ENCODE results near the gene RRAD.
"Not testable (repeated sequence)": the region's sequence is repeated elsewhere in the genome, so short reads cannot be mapped to it uniquely, and the experiment has no call there.

The RRAD gene

DNA sequence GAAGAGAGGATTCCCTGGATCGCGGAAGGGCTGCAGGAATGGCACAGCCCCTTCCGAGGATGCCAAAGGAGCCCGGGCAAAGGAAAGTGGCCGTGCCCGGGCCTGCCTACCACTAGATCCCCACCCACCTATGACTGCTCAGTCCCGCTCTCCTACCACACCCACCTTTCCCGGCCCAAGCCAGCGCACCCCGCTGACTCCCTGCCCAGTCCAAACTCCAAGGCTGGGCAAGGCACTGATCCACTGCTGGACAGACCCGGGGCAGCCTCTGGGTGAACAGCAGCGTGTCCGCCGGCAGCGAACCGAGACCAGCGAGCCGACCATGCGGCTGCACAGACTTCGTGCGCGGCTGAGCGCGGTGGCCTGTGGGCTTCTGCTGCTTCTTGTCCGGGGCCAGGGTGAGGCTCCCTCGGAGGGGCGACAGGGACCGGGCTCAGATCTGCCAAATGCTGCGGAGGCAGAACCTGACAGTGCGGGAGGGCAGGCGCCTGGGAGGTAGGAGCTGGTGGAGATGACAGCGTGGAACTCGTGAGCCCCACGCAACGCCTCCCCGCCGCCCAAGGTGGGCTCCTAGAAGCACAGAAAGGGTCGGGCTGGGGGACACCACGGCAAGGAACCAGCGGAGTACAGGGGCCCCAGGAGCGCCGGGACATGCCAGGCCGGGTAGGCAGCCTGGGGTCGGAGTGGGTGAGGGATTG is 10.1 kb upstream of the RRAD start, which contains the start of gene CES2:
CES2 (plus strand) TSS at position 203 of the 698 bp plus-strand sequence; CDS start at position 323, 120 bp downstream.
- DNase-seq (ENCODE audit: insufficient read length, low spot score) (peak; percentile 64), FAIRE-seq (peak; percentile 86)

DNA sequence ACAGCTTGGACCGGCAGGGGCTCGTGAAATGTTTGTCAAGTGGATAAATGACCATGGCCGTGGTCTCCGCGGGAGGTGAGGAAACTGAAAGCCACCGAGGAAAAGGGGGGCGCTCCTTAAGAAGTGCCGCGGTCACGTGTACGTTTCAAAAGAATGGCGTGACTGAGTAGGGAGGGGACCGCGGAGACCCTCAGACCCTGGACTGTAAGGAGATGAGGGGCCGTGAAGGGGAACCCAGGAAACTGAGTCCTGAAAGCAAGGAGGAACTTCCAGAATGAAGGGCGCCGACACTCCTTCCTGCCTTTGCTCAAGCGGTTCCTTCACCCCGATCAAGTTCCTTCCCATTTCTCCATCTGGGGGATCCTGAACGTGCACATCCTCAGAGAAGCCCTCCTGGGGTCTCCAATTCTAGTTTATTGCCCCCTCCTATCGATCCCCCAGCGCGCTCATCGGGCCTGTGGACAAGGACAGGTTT is 9.5 kb upstream of the RRAD start:
- not testable (repeated sequence) for DNase-seq (ENCODE audit: insufficient read length, low spot score)

DNA sequence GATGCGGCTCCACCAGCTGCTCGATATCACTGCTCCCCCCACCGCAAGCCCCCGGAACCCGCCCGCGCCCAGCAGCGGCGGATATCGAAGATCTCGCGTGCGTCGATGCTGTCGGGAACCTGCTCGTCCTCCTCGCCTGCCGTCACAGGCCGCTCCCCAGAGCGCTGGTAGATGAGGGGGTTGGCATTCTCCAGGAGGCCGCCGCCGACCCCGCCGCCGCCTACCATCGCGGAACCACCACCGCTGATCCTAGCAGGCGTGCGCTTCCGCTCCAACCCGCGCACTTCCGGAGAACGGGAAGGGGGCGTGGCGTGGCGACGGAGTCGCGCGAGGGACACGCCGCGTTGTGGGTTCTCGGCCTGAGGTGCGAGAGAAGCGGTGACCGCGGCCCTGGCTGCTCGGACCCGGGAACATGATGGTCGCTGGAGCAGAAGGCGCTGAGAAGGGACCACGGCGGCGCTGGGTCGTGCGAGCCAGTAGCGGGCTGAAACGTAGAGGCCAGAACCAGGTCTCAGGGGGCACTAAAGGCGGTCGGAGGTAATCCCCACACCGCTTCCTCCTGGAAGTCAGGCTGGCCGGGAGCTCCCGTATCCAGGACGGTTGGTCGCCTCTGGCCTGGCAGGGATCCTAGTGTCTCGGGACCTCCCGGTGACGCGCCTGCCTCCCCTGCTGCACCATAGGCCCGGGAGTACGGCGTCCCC is 9.0 kb upstream of the RRAD start, which contains the start of gene CIAO2B:
CIAO2B (minus strand) TSS at position 265 of the 701 bp plus-strand sequence; CDS start at position 227, 38 bp downstream.
- FAIRE-seq: peak; percentile 99

More for the DNA sequence above, 9.5 kb upstream of the RRAD start:
- FAIRE-seq: not testable (repeated sequence)

GRCh38 chr16:66933776-66934137 is 8.4 kb upstream of the RRAD start:
- DNase-seq (ENCODE audit: insufficient read length, low spot score): peak; percentile 37
- FAIRE-seq: no peak

More for the DNA sequence above, 9.0 kb upstream of the RRAD start, which contains the start of gene CIAO2B:
- peak; percentile 87 for DNase-seq (ENCODE audit: insufficient read length, low spot score)

GRCh38 chr16:66932076-66932475 is 6.7 kb upstream of the RRAD start:
- DNase-seq (ENCODE audit: insufficient read length, low spot score) (no peak), FAIRE-seq (no peak)

- FAIRE-seq (no peak), DNase-seq (ENCODE audit: insufficient read length, low spot score) (no peak)
Measured at GRCh38 chr16:66931665-66932064, 6.3 kb upstream of the RRAD start.

DNA sequence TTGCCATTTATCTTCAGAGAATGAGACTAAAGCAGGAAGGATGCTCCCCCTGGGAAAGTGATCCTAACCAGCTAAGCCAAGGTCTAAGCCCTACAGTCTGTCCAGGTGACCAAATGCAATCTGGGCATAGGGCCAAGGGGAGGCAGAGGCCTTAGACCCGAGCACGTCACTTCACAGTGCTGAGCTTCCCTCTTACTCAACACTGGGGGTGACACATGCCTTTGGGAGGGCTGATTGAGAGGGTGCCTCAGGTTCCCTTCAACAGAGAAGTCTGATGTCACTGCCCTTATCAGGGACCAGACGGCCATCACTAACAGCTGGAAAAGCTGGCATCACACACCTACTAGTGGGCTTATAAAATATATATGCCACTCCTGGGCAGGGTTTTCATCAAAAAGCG is 4.9 kb upstream of the RRAD start:
- peak; percentile 68 for FAIRE-seq
- DNase-seq (ENCODE audit: insufficient read length, low spot score): no peak

- DNase-seq (ENCODE audit: insufficient read length, low spot score): peak; percentile 43
- FAIRE-seq: peak; percentile 87
Measured at GRCh38 chr16:66928702-66929388, 3.5 kb upstream of the RRAD start.

DNA sequence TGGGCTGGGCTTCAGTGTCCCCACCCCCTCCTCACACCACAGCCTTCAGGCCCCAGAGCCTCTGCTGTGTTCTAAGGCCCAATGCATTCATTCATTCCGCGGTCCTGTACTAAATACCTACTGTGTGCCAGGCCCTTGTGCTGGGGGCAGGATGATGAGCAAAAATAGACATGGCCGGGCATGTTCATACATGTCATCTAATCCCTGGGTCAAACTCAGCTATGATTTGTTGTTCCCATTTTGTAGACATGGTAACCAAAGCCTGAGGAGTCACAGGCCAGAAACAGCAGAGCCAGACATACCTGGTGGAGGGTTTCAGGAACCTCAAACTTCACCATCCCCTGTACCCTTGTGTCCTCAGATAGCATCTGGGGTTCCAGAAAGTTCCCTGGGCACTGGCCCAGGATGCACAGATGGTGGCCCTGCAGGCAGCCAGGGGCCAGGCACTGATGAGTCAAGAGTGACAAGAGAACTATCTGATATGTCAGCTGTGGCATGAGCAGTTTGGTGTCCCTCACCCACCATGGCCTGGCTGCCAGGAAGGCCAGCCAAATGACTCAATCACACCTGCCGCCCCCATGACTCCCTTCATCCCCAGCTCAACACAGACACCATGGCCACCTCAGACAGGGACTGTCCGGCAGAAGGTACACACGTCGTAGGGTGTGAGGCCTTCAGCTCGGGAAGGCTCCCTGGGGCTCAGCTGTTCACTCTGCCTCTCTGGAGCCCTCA is 2.7 kb upstream of the RRAD start:
- FAIRE-seq: peak; percentile 97
- no peak for DNase-seq (ENCODE audit: insufficient read length, low spot score)

DNA sequence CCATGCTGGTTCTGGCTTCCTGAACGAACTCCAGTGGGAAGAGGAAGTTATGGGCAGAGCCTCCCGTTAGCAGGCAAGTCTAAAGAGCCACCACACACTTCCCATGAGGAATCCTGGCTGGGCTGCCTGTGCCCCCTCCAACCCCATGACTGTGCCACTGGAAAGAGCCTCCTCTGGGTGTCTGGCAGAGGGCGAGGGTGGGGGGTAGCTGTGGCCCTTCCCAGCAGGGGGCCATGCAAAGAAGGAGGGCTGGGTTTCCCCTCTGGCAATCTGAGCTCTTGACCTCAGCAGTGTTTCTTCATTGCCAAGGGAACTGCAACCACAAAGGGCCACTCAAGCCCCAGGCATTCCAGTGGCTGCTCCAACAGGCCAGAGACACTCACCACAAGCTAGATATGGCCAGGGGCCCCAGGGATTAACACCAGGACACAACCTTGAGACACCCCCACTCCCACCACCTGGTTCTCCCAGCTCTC is 1.7 kb upstream of the RRAD start:
- peak; percentile 90 for DNase-seq (ENCODE audit: insufficient read length, low spot score)
- peak; percentile 86 for FAIRE-seq

DNA sequence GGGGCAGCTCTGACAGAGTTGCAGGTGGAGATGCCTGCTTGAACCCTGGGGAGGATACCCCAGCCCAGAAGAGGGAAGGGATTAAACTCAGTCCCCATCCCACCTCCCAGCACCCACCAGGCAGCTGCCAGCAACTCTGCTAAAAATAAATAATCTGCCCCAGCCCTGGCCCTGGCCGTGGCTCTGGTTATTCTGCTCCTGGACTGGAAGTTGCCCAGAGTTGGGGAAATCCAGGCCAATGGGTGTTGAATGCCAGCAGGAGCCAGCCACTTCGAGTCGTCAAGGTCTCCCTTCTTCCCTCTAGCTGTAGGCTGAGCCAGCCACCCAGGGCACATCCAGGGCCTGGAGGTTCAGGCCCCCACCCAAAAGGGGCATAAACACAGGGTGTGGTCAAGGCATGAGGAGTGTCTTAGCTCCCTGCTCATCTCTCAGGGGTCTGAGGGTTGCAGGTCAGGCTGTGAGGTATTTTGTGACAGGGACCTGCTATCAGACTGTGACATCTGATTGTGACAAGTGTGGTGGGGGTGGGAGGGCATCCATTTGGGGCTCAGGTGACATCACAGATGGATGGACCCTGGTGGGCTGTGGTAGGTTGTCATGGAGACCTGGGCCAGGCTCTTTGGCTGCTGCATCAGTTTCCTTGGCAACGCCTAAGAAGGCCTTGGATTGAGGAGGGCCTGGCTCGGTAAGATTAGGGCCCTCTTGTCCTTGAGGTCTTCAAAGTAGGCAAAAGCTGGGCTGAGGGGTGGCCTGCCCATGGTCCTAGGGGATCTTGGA is 1.0 kb upstream of the RRAD start:
- FAIRE-seq (peak; percentile 42), DNase-seq (ENCODE audit: insufficient read length, low spot score) (no peak)

DNA sequence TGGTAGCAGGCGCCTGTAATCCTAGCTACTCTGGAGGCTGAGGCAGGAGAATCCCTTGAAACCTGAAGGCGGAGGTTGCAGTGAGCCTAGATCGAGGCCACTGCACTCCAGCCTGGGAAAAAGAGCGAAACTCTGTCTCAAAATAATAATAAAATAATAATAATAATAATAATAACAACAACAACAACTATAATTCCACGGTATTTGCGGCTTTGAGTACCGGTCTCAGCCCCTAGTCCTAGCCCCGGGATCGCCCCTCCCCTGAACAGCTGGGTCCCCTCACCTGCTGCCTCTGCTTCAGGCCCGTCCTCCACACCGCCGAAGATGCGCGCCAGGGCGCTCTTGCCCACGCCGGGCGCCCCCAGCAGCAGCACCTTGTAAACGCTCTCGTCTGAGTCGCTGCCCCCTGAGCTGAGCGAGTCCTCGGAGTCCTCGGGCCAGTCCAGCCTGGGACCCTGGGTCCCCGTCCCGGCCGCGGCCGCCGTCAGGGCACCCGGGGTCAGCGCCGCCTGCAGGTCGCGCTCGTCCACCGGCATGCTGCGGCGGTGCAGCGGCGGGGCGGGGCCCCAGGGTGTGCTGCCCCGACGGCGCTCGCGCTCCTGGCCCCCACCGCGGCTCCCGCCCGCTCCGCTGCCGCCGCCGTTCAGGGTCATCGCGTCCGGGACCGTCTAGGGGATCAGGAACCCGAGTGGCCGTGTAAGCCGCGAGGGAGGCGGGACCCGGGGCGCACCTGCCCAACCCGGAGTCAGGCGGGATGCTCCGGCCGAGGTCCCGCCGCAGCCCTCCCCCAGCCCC is 611 bp downstream of the RRAD start:
- DNase-seq (ENCODE audit: insufficient read length, low spot score): no peak
- FAIRE-seq: no peak

GRCh38 chr16:66923866-66924265 is 1.5 kb downstream of the RRAD start:
- FAIRE-seq (no peak), DNase-seq (ENCODE audit: insufficient read length, low spot score) (no peak)

DNA sequence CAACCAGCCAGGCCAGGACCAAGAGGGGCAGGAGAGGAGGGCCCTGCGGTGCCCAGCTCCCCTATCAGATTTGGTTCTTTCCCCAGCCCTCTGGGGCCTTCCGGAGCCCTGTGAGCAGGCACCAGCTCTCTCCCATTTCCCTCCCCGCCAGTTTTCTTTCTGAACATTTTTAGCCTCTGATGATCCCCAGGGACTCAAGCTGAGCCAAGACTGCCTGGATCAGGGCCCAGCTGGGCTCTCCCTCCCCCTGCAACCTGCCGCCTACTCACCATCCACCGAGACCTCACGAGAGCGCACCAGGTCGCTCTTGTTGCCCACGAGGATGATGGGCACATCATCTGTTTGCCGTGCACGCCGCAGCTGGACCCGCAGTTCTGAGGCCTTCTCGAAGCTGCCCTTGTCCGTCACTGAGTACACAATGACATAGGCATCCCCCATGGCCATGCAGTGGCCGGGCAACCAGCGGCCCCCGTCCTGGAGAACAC is 2.0 kb downstream of the RRAD start:
- DNase-seq (ENCODE audit: insufficient read length, low spot score): no peak
- no peak for FAIRE-seq

DNA sequence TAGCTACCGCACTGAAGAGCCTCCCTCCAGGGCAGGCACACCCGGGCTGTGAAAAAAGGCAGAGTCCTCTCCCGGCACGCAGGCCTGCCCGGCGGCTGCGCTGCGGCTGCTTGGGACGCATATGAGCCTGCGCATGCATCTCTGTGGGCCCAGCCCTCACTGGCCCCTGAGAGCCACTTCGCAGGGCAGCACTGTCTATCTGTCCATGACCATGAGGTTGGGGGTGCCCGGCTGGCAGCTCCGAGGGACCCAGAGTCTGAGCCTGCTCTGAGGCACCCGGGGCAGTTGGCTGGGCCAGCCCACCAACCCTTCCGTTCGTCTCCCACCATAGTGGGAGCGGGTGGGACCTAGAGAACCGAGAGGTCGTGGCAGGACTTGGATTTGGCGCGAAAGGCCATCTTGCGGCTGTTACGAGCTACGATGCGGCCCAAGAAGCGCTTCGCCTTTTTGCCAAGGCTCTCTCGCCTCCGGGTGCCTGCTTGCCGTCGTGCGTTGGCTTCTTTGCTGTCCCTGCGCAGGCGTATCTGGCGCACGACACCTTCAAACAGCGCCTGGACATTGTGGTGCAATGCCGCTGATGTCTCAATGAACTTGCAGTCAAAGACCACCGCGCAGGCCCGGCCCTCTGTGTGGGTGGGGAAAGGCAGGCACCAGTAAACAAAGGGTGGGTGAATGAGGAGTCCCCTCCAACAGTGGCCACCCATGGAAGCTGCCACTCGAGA is 3.4 kb downstream of the RRAD start:
- FAIRE-seq (no peak), DNase-seq (ENCODE audit: insufficient read length, low spot score) (no peak)

DNA sequence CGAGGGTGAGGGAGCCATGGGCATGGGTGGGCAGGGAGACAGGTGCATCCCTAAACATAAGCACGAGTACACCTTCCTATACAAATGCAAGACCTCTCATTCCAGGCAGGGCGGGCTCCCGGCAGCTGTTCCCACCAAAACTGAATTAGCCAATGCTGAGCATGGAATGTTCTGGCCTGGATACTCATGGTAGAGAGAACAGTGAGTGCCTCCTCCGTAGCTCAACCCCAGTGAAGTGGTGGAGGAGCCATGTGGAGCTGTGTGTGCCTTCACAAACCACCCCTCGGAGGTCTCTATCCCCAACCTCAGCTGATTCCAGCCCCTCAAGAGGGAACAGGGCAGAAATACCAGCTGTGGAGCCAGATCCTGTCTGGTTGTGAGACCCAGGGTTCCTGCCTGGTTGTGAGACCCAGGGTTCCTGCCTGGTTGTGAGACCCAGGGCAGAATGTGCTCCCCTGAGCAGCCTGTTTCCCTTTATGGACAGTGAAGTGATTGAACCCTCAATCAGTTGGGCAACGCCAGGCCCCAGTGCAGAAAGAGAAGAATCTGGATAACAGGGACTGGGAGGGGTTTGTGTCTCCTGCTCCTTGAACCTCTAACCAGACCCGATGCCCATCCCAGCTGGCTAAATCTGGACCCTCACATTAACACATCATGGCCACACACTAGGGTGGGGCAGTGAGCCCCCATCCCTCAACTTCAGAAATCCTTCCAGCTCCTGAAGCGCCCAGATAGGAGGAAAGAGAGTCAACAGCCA is 4.2 kb downstream of the RRAD start:
- no peak for DNase-seq (ENCODE audit: insufficient read length, low spot score)
- no peak for FAIRE-seq

DNA sequence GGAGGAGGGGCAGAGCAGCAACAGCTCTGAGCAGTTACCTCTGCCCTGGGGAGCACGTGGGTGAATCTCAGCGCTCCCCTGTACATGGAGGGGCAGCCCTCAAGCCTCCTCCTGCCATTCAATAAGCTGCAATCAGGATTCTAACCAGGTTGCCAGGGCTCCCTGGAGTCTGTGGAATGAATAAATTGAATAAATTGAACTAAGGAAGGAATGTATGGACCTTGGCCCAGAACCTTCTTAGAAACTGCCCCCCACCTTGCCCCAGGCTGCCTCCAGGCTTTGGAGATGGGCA is 5.1 kb downstream of the RRAD start:
- FAIRE-seq (peak; percentile 67), DNase-seq (ENCODE audit: insufficient read length, low spot score) (no peak)

Data from HTR-8/SVneo (cell line).